DND-41 (cell line): ENCODE data around the gene LONRF2.

ENCODE experiments used
- ATAC-seq: fragments of 200-7000 bp; cut with Tn5 transposase; 3 replicates; pipeline ENCODE4 v1.9.1; 2021; ENCODE audit warnings: low read depth; ENCODE audit not compliant: insufficient read depth
- DNase-seq: peaks from one replicate; pipeline ENCODE4 v3.0.0-alpha.2; 2020
- H2AFZ ChIP-seq: 2 replicates; pipeline ENCODE4 v1.6.0; 2012; ENCODE audit warnings: low read depth, low read length
- H3K27ac ChIP-seq: 2 replicates; pipeline ENCODE4 v1.5.1; 2012; ENCODE audit warnings: low read length, inconsistent platforms
- H3K27me3 ChIP-seq: fragments of 200-600 bp; sonication (generic); 2 replicates; pipeline ENCODE4 v1.6.0; 2012; ENCODE audit warnings: low read length, mild to moderate bottlenecking, inconsistent platforms; ENCODE audit not compliant: insufficient read depth, poor library complexity
- H3K36me3 ChIP-seq: 2 replicates; pipeline ENCODE4 v1.5.1; 2012; ENCODE audit warnings: low read length, inconsistent platforms; ENCODE audit not compliant: insufficient read depth
- H3K4me1 ChIP-seq: 2 replicates; pipeline ENCODE4 v1.5.1; 2012; ENCODE audit warnings: mild to moderate bottlenecking, low read length; ENCODE audit not compliant: insufficient read depth
- H3K4me2 ChIP-seq: 2 replicates; pipeline ENCODE4 v1.6.0; 2012; ENCODE audit warnings: mild to moderate bottlenecking, moderate library complexity, low read length, inconsistent platforms; ENCODE audit not compliant: insufficient read depth
- H3K4me3 ChIP-seq, 2 experiments: fragments of 200-600 bp in 1 of 2; shearing (Covaris generic) in 1 of 2; 2 replicates each; pipeline ENCODE4 v1.5.1; 2012 to 2016; ENCODE audit warnings: inconsistent platforms in 2 of 2, low read length in 2 of 2, mild to moderate bottlenecking in 2 of 2, low read depth in 1 of 2, moderate library complexity in 1 of 2
- H3K79me2 ChIP-seq: 2 replicates; pipeline ENCODE4 v1.6.0; 2012; ENCODE audit warnings: low read length, inconsistent platforms; ENCODE audit not compliant: insufficient read depth
- H3K9ac ChIP-seq: 2 replicates; pipeline ENCODE4 v1.6.0; 2012; ENCODE audit warnings: low read depth, mild to moderate bottlenecking, inconsistent platforms, low read length, moderate library complexity
- H3K9me3 ChIP-seq: 2 replicates; pipeline ENCODE4 v1.5.1; 2012; ENCODE audit warnings: low read length, moderate library complexity, mild to moderate bottlenecking, inconsistent platforms; ENCODE audit not compliant: insufficient read depth, severe bottlenecking
- H4K20me1 ChIP-seq: 2 replicates; pipeline ENCODE4 v1.6.0; 2012; ENCODE audit warnings: low read length; ENCODE audit not compliant: insufficient read depth
- EZH2 ChIP-seq: IDR thresholded peaks from 3 replicates; pipeline ENCODE4 v1.6.1; 2012; ENCODE audit warnings: borderline replicate concordance, low read depth, mild to moderate bottlenecking, moderate library complexity, low read length, inconsistent platforms; ENCODE audit not compliant: severe bottlenecking
- TF ChIP-seq, protein P1 (sequence below): IDR thresholded peaks from 2 replicates; pipeline ENCODE4 v1.5.1; 2012; ENCODE audit warnings: borderline replicate concordance, low read length, moderate library complexity, mild to moderate bottlenecking; ENCODE audit not compliant: poor library complexity, severe bottlenecking; ENCODE audit errors: extremely low read depth

LONRF2 gene

DNA sequence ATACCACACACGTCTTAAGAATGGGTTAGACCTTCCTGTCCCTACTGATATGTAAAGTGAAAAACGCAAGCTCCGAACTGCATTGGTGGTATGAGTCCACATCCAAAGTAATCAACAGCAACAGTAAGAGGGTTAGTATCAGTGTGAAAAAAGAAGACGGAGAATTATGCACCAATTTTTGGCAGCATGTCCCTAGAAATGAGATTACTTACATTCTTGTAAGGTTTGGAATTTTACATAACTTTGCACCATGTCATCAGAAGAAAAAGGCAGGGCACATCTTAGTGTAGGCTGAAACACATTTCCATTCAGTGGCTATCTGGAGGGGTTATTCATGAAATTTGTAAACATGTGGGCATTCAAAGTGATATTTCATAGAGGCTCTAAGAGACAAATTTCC lies 88.2 kb downstream of the LONRF2 start:
- Histone ChIP-seq H3K27me3 (no peaks in the 10 kb centered on the region), H3K9ac (no peak overlapping the region), H3K79me2 (no peaks in the 10 kb centered on the region), H3K36me3 (no peaks in the 10 kb centered on the region), H3K9me3 (no peaks in the 10 kb centered on the region), H3K4me2 (no peak overlapping the region), H4K20me1 (no peaks in the 10 kb centered on the region), H3K4me1 (peaks cover 8% of the 10 kb centered on the region), H2AFZ (no peak overlapping the region), H3K27ac (no peak overlapping the region), H3K4me3 (no peak overlapping the region)
- ATAC-seq (no peak), DNase-seq (no peak)
- TF ChIP-seq EZH2 = no peak
- TF ChIP-seq, protein P1, sequence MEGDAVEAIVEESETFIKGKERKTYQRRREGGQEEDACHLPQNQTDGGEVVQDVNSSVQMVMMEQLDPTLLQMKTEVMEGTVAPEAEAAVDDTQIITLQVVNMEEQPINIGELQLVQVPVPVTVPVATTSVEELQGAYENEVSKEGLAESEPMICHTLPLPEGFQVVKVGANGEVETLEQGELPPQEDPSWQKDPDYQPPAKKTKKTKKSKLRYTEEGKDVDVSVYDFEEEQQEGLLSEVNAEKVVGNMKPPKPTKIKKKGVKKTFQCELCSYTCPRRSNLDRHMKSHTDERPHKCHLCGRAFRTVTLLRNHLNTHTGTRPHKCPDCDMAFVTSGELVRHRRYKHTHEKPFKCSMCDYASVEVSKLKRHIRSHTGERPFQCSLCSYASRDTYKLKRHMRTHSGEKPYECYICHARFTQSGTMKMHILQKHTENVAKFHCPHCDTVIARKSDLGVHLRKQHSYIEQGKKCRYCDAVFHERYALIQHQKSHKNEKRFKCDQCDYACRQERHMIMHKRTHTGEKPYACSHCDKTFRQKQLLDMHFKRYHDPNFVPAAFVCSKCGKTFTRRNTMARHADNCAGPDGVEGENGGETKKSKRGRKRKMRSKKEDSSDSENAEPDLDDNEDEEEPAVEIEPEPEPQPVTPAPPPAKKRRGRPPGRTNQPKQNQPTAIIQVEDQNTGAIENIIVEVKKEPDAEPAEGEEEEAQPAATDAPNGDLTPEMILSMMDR = no peak

DNA sequence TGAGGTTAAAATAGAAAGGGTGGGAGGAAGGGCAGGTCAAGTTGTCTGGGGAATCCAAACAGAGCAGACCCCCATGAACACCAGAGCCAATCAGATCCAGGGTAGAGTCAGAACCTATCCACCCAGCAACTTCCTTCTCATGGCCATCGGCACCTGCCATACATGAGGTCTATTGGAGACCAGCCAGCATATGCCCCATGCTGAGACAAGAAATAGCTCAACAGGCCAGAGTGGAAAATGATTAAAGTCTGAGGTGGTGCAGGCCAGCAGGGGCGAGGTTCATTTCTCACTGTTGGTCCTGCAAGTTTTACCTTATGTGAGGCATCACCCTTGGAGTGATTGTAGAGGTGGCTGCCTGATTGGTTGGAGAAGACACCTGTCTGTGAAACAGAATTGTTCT lies 89.2 kb downstream of the LONRF2 start:
- no peaks in the 10 kb centered on the region for H3K79me2 ChIP-seq
- H3K9me3 ChIP-seq = no peaks in the 10 kb centered on the region
- H3K27ac ChIP-seq = no peak overlapping the region
- no peak overlapping the region for H3K9ac ChIP-seq
- no peak overlapping the region for H2AFZ ChIP-seq
- DNase-seq (no peak), ATAC-seq (no peak)
- no peaks in the 10 kb centered on the region for H3K27me3 ChIP-seq
- H3K36me3 ChIP-seq = no peaks in the 10 kb centered on the region
- no peak overlapping the region for H3K4me2 ChIP-seq
- no peak for TF ChIP-seq EZH2
- TF ChIP-seq, protein P1 = no peak
- H3K4me1 ChIP-seq = peaks cover 8% of the 10 kb centered on the region
- H4K20me1 ChIP-seq = no peaks in the 10 kb centered on the region
- no peak overlapping the region for H3K4me3 ChIP-seq

DNA sequence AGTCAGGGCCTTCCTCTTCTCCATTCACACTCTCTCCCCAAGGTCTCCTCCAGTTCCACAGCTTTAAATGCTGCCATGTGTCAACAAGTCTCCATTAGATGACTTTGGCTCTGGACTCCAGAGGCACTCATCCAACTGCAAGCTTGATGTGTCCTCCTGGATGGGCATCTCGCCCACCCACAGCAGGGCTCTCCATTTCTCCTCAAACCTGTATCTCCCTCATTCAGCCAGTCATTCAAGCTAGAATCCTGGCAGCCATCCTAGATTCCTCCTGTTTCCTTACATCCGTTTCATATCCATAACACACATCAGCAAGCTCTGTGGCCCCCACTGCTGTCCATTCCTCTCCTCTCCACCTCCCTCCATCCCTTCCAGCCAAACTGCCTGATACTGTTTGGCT lies 91.5 kb downstream of the LONRF2 start:
- Histone ChIP-seq H3K4me3 (no peak overlapping the region), H2AFZ (no peak overlapping the region), H3K79me2 (no peaks in the 10 kb centered on the region), H3K36me3 (no peaks in the 10 kb centered on the region), H3K4me1 (peaks cover 7% of the 10 kb centered on the region), H3K9ac (no peak overlapping the region), H3K9me3 (no peaks in the 10 kb centered on the region), H3K27ac (no peak overlapping the region), H4K20me1 (no peaks in the 10 kb centered on the region), H3K4me2 (no peak overlapping the region), H3K27me3 (no peaks in the 10 kb centered on the region)
- DNase-seq (no peak), ATAC-seq (no peak)
- TF ChIP-seq, protein P1 = no peak
- TF ChIP-seq EZH2 = no peak

DNA sequence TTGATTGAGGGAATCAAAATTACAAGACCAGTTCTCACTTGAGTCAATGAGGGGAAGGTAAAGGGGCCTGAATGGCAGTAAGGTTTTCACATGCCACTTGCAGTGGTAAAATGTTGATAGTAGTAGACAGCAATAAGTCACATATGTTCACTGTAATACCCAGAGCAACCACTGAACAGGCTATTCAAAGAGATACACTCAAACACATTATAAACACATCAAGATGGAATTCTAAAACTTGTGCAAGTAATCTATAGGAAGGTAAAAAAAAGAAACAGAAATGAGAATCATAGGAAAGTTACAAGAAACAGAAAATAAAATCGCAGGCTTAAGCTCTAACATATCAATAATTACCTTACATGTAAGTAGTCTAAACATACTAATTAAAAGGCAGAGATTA lies 93.3 kb downstream of the LONRF2 start:
- Histone ChIP-seq H3K4me1 (no peaks in the 10 kb centered on the region), H4K20me1 (no peaks in the 10 kb centered on the region), H3K36me3 (no peaks in the 10 kb centered on the region), H3K4me2 (no peak overlapping the region), H3K9ac (no peak overlapping the region), H3K27me3 (no peaks in the 10 kb centered on the region), H3K79me2 (no peaks in the 10 kb centered on the region), H2AFZ (no peak overlapping the region), H3K27ac (no peak overlapping the region), H3K9me3 (no peaks in the 10 kb centered on the region), H3K4me3 (no peak overlapping the region)
- DNase-seq = no peak
- ATAC-seq = peak; percentile 59; the same call in 2 of the 3 replicates
- no peak for TF ChIP-seq EZH2
- TF ChIP-seq, protein P1 = peak; percentile 13
